Measurements from ENCODE around the gene CBR1. TPM values are rescaled to one million over a fixed set of nuclear protein-coding genes. Genes with fewer than 3 reads are reported as not detected.

The CBR1 gene
- total and polyA plus RNA-seq, 2 of the 13 experiments (the other 11 are each of a cell fraction or from before 2014, with no cell fraction given) = 33.7 to 38.7 TPM

GRCh38 chr21:36060159-36060921, 9.5 kb upstream of the CBR1 start, which contains the start of gene SETD4 (continued):
- TF ChIP-seq GFI1 (CRISPR knock-in tag; IDR thresholded peaks at IDR 0.05; ENCODE audit: borderline replicate concordance) (peak; percentile 70; the same call in 1 of the 2 replicates), ZNF326 (CRISPR knock-in tag; IDR thresholded peaks at IDR 0.05; ENCODE audit: borderline replicate concordance) (no peak), ZNF343 (CRISPR knock-in tag; IDR thresholded peaks at IDR 0.05) (no peak), NFYB (CRISPR knock-in tag; IDR thresholded peaks at IDR 0.05) (0 out of 2 replicates have a peak, but pooled peaks have one; percentile 10), ZNF850 (CRISPR knock-in tag; conservative IDR thresholded peaks at IDR 0.05) (no peak), PCBP2 (optimal IDR thresholded peaks at IDR 0.05; ENCODE audit: low read depth, low read length, poor library complexity, severe bottlenecking) (no peak), ZNF879 (CRISPR knock-in tag; IDR thresholded peaks at IDR 0.05) (peak; percentile 60; the same call in 1 of the 2 replicates), ZNF17 (CRISPR knock-in tag; IDR thresholded peaks at IDR 0.05) (peak; percentile 85; the same call in 1 of the 2 replicates), KLF12 (CRISPR knock-in tag; IDR thresholded peaks at IDR 0.05; ENCODE audit: borderline replicate concordance) (peak; percentile 96; the same call in 1 of the 2 replicates), ZNF550 (CRISPR knock-in tag; IDR thresholded peaks at IDR 0.05; ENCODE audit: borderline replicate concordance) (no peak), ZFP82 (CRISPR knock-in tag; IDR thresholded peaks at IDR 0.05; ENCODE audit: borderline replicate concordance) (no peak), ZNF770 (CRISPR knock-in tag; IDR thresholded peaks at IDR 0.05) (peak; percentile 66; the same call in 1 of the 2 replicates), ZBTB21 (CRISPR knock-in tag; IDR thresholded peaks at IDR 0.05) (0 out of 2 replicates have a peak, but pooled peaks have one; percentile 3), SAFB2 (CRISPR knock-in tag; IDR thresholded peaks at IDR 0.05; ENCODE audit: borderline replicate concordance, low read depth) (0 out of 2 replicates have a peak, but pooled peaks have one; percentile 54), ZNF660 (CRISPR knock-in tag; IDR thresholded peaks at IDR 0.05; ENCODE audit: borderline replicate concordance, low read depth) (no peak), HNRNPLL (IDR thresholded peaks at IDR 0.05; ENCODE audit: low read depth, low read length, poor library complexity, severe bottlenecking) (peak; percentile 78), FOXC1 (CRISPR knock-in tag; IDR thresholded peaks at IDR 0.05; ENCODE audit: borderline replicate concordance) (peak; percentile 51), ZNF800 (CRISPR knock-in tag; IDR thresholded peaks at IDR 0.05) (0 out of 2 replicates have a peak, but pooled peaks have one; percentile 41), ZNF205 (CRISPR knock-in tag; IDR thresholded peaks at IDR 0.05) (peak; percentile 36), ZBTB43 (CRISPR knock-in tag; conservative IDR thresholded peaks at IDR 0.05) (peak; percentile 42; the same call in 1 of the 2 replicates), GMEB1 (CRISPR knock-in tag; IDR thresholded peaks at IDR 0.05; ENCODE audit: borderline replicate concordance) (peak; percentile 69), ZNF333 (CRISPR knock-in tag; IDR thresholded peaks at IDR 0.05; ENCODE audit: borderline replicate concordance) (no peak; the same call in 1 of the 2 replicates)
